ENCODE results near the gene CNP. TPM values are rescaled to one million over a fixed set of nuclear protein-coding genes. Genes with fewer than 3 reads are reported as not detected.

The CNP gene
- total and polyA plus RNA-seq, 2 donors (not counting 1 experiment from before 2014, with no cell fraction given), result 19.0 to 45.2 TPM

DNA sequence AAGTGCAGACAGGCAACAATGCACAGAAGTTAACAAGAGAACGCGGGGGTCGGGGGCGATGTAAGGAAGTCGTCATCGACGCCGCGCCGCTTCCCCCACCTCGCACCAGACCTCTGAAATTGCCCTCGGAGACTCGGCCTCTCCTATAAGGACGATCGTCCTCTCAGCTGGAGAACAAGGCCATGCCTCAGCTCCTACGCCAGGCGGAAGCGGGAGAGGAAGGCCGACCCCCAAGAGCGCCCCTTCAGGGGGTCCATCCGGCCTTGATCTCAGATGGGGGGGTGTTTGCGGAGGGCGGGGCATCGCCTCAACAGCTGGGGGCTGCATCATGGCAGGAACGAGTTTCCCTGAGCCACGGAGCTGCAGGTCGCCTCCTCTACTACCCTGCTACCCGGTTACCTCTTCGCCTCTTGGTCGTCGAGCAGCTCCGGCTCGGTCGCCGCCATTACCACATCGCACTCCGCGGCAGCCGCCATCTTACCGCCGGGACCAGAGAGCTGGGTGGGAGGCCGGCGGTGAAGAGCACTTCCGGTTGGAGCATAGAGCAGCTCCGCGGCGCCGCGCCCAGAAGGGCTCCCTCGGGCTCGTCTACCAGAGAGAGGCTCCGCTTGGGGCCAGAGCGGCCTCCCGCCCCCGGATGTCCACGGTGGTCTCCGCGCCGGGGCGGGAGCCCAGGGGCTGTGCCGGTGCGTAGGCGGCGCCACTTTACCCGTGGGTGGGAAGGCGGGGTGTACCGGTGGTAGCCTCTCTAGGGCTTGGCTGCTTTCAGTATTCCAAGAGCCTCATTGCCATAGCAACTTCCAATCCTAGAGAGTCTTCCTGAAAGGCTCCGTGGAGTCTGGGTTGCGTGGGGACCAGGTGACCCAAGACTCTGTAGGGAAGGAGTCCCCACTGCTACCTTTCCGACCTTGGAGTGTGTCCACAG, 50.6 kb downstream of the CNP start, which contains the start of gene DNAJC7:
DNAJC7 (minus strand) TSS at position 499 of the 925 bp plus-strand sequence; CDS start at position 476, 23 bp downstream.
- H3K9ac ChIP-seq (ENCODE audit: low read length), result peak within 1 kb of the TSS; percentile 100
- Mint-ChIP-seq H3K27ac (peak within 1 kb of the TSS; percentile 99), H3K27me3 (no peaks in the 10 kb centered on the region), H3K9me3 (ENCODE audit: insufficient read depth) (no peaks in the 10 kb centered on the region), H3K4me3 (peak within 1 kb of the TSS; percentile 100), H3K4me1 (peaks cover 65% of the 10 kb centered on the region)
- under 1% methylated on average over 66 of the region's 70 CpGs for WGBS (ENCODE audit: insufficient coverage)
- peaks cover 38 to 47% of the 10 kb centered on the region in 2 donors for H3K4me1 ChIP-seq (ENCODE audit: control insufficient read depth in 2 of 2, insufficient read depth in 2 of 2, low read length in 2 of 2)
- H3K4me3 ChIP-seq (ENCODE audit: control extremely low read depth in 1 of 5, extremely low read depth in 1 of 5, insufficient read depth in 1 of 5, low read depth in 2 of 5, low read length in 4 of 5), result peak within 1 kb of the TSS; percentile 86 to 99 (median 97)
- peak within 1 kb of the TSS; percentile 91 to 95 for H3K27ac ChIP-seq (ENCODE audit: low read length in 2 of 2)
- peaks cover 15% of the 10 kb centered on the region for H4K20me1 ChIP-seq (ENCODE audit: control insufficient read depth, insufficient read depth, low read length, poor library complexity, severe bottlenecking)
- peak within 1 kb of the TSS; percentile 91 for H3K4me2 ChIP-seq (replicated peaks; ENCODE audit: low read depth, low read length, poor library complexity, severe bottlenecking)
- ChIA-PET POLR2A (interaction anchor here (0.5 to 3.6 kb wide), 16 partner anchors 9 to 272 kb away, joined by 3 to 32 read pairs (median 4); partner anchors contain the start of genes CNP, DHX58, KAT2A and KLHL11), CTCF (interaction anchor here (0.7 to 8.2 kb wide), 23 partner anchors 10 to 231 kb away, joined by 3 to 90 read pairs (median 4); partner anchors contain the start of genes CNP, DHX58, GHDC and JUP)
- no peak for TF ChIP-seq EZH2 (IDR thresholded peaks at IDR 0.05; ENCODE audit: borderline replicate concordance, insufficient read depth, low read depth, low read length, poor library complexity, severe bottlenecking)
- TF ChIP-seq, protein P1, sequence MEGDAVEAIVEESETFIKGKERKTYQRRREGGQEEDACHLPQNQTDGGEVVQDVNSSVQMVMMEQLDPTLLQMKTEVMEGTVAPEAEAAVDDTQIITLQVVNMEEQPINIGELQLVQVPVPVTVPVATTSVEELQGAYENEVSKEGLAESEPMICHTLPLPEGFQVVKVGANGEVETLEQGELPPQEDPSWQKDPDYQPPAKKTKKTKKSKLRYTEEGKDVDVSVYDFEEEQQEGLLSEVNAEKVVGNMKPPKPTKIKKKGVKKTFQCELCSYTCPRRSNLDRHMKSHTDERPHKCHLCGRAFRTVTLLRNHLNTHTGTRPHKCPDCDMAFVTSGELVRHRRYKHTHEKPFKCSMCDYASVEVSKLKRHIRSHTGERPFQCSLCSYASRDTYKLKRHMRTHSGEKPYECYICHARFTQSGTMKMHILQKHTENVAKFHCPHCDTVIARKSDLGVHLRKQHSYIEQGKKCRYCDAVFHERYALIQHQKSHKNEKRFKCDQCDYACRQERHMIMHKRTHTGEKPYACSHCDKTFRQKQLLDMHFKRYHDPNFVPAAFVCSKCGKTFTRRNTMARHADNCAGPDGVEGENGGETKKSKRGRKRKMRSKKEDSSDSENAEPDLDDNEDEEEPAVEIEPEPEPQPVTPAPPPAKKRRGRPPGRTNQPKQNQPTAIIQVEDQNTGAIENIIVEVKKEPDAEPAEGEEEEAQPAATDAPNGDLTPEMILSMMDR (IDR thresholded peaks at IDR 0.05), result no peak
- no peaks in the 10 kb centered on the region for H3K9me3 ChIP-seq (ENCODE audit: control extremely low read depth in 1 of 3, control insufficient read depth in 2 of 3, insufficient read depth in 1 of 3, low read length in 2 of 3)
- intact Hi-C loops (cut with micrococcal nuclease), result loop anchor here (1.0 to 5.0 kb wide), 4 partner anchors 51 to 1200 kb away; partner anchors contain the start of genes ACLY and CNP
- peak; percentile 93 for DNase-seq
- peaks cover 0 to 5% of the 10 kb centered on the region in 2 experiments for H3K36me3 ChIP-seq (replicated peaks in 1 of 2; ENCODE audit: control extremely low read depth in 1 of 2, control insufficient read depth in 1 of 2, extremely low read depth in 1 of 2, insufficient read depth in 2 of 2, low read length in 1 of 2)
- peak; percentile 83 for ATAC-seq (ENCODE audit: low read depth)
- no peaks in the 10 kb centered on the region for H3K27me3 ChIP-seq (replicated peaks in 1 of 4; ENCODE audit: control extremely low read depth in 1 of 4, control insufficient read depth in 3 of 4, insufficient read depth in 4 of 4, low read length in 3 of 4)
- peak within 1 kb of the TSS; percentile 94 for H2AFZ ChIP-seq (ENCODE audit: insufficient read depth, low read depth, low read length, poor library complexity, severe bottlenecking)
- H3K79me2 ChIP-seq (ENCODE audit: control insufficient read depth, insufficient read depth, low read length), result peaks cover 89% of the 10 kb centered on the region
